HG02759 (cell line): ENCODE results near the gene SMURF1.
"Not testable (repeated sequence)": the region's sequence is repeated elsewhere in the genome, so short reads cannot be mapped to it uniquely, and the experiment has no call there.

ENCODE experiments used
- ATAC-seq: cut with Tn5 transposase; IDR thresholded peaks from one replicate; pipeline ENCODE4 v1.9.1; 2021; ENCODE audit warnings: mild to moderate bottlenecking, moderate library complexity; ENCODE audit not compliant: unreplicated experiment

The SMURF1 gene

GRCh38 chr7:99143853-99144672 lies at the start of gene SMURF1:
Gene SMURF1 (minus strand): TSS chr7:99144108. CDS start chr7:99143780, 328 bp downstream.
- peak; percentile 81 for ATAC-seq

GRCh38 chr7:99191869-99192596 lies 48.1 kb upstream of the SMURF1 start:
- peak; percentile 64 for ATAC-seq

- peak; percentile 69 for ATAC-seq
Observed at GRCh38 chr7:99190359-99191009, 46.6 kb upstream of the SMURF1 start.

GRCh38 chr7:99189222-99189621 lies 45.3 kb upstream of the SMURF1 start:
- no peak for ATAC-seq

- ATAC-seq, result no peak
Observed at GRCh38 chr7:99188221-99188620, 44.3 kb upstream of the SMURF1 start.

GRCh38 chr7:99184532-99185218 lies 40.8 kb upstream of the SMURF1 start:
- no peak for ATAC-seq

GRCh38 chr7:99180067-99180650 lies 36.3 kb upstream of the SMURF1 start:
- no peak for ATAC-seq

GRCh38 chr7:99177165-99177564 lies 33.3 kb upstream of the SMURF1 start:
- no peak for ATAC-seq

GRCh38 chr7:99173787-99174186 lies 29.9 kb upstream of the SMURF1 start:
- ATAC-seq, result no peak

GRCh38 chr7:99171731-99172130 lies 27.8 kb upstream of the SMURF1 start:
- no peak for ATAC-seq

GRCh38 chr7:99170730-99171074 lies 26.8 kb upstream of the SMURF1 start:
- ATAC-seq, result no peak

- no peak for ATAC-seq
Observed at GRCh38 chr7:99170065-99170729, 26.3 kb upstream of the SMURF1 start.

GRCh38 chr7:99167072-99167471 lies 23.2 kb upstream of the SMURF1 start:
- no peak for ATAC-seq

GRCh38 chr7:99165816-99166215 lies 21.9 kb upstream of the SMURF1 start:
- ATAC-seq, result no peak

GRCh38 chr7:99163669-99164068 lies 19.8 kb upstream of the SMURF1 start:
- not testable (repeated sequence) for ATAC-seq

- ATAC-seq, result no peak
Observed at GRCh38 chr7:99156649-99157048, 12.7 kb upstream of the SMURF1 start.

GRCh38 chr7:99155211-99155610 lies 11.3 kb upstream of the SMURF1 start:
- ATAC-seq, result no peak

- ATAC-seq, result no peak
Observed at GRCh38 chr7:99146979-99147378, 3.1 kb upstream of the SMURF1 start.

GRCh38 chr7:99143521-99143852 lies 421 bp downstream of the SMURF1 start:
- ATAC-seq, result peak; percentile 40

- no peak for ATAC-seq
Observed at GRCh38 chr7:99142727-99143520, 984 bp downstream of the SMURF1 start.
